22Rv1 (cell line): Measurements from ENCODE around the gene PRSS36.
"Not testable (repeated sequence)": the region's sequence is repeated elsewhere in the genome, so short reads cannot be mapped to it uniquely, and the experiment has no call there.

Source experiments
- ZFX ChIP-seq: fragments of 450-650 bp; IDR thresholded peaks from 2 replicates; pipeline ENCODE4 v1.6.1; 2017; ENCODE audit warnings: antibody characterized with exemption, borderline replicate concordance
- TF ChIP-seq, protein P1 (sequence below): fragments of 450-650 bp; IDR thresholded peaks from 2 replicates; pipeline ENCODE4 v1.5.1; 2017; ENCODE audit warnings: mild to moderate bottlenecking

GRCh38 chr16:31170048-31170447, 20.2 kb upstream of the PRSS36 start:
- TF ChIP-seq, protein P1, sequence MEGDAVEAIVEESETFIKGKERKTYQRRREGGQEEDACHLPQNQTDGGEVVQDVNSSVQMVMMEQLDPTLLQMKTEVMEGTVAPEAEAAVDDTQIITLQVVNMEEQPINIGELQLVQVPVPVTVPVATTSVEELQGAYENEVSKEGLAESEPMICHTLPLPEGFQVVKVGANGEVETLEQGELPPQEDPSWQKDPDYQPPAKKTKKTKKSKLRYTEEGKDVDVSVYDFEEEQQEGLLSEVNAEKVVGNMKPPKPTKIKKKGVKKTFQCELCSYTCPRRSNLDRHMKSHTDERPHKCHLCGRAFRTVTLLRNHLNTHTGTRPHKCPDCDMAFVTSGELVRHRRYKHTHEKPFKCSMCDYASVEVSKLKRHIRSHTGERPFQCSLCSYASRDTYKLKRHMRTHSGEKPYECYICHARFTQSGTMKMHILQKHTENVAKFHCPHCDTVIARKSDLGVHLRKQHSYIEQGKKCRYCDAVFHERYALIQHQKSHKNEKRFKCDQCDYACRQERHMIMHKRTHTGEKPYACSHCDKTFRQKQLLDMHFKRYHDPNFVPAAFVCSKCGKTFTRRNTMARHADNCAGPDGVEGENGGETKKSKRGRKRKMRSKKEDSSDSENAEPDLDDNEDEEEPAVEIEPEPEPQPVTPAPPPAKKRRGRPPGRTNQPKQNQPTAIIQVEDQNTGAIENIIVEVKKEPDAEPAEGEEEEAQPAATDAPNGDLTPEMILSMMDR, result not testable (repeated sequence)
- TF ChIP-seq ZFX, result not testable (repeated sequence)
